Measurements from ENCODE around the gene MOCS1. TPM values are rescaled to one million over a fixed set of nuclear protein-coding genes. Genes with fewer than 3 reads are reported as not detected.
A peak's percentile ranks its signal among the peaks of the same experiment; 100 is the strongest.

MOCS1 gene
- total and polyA plus RNA-seq, 2 experiments from 2014 or later: 17.2 to 28.1 TPM

- H2AFZ ChIP-seq: no peak overlapping the region
- TF ChIP-seq ZNF331 (CRISPR knock-in tag; IDR thresholded peaks at IDR 0.05; ENCODE audit: low read depth) (no peak), EZH2 (IDR thresholded peaks at IDR 0.05; ENCODE audit: low read depth, unreplicated experiment) (no peak), ZNF462 (CRISPR knock-in tag; IDR thresholded peaks at IDR 0.05) (no peak), ETS1 (IDR thresholded peaks at IDR 0.05) (no peak), STAT1 (IDR thresholded peaks at IDR 0.05; ENCODE audit: unreplicated experiment) (no peak), CTCF (conservative IDR thresholded peaks at IDR 0.05; ENCODE audit: low read depth in 2 of 2) (no peak), CREB1 (CRISPR knock-in tag; IDR thresholded peaks at IDR 0.05; ENCODE audit: low read depth) (no peak), NANOG (IDR thresholded peaks at IDR 0.05; ENCODE audit: borderline replicate concordance) (no peak), ZNF114 (CRISPR knock-in tag; IDR thresholded peaks at IDR 0.05) (no peak), EZH2phosphoT487 (IDR thresholded peaks at IDR 0.05; ENCODE audit: unreplicated experiment) (no peak), JUNB (IDR thresholded peaks at IDR 0.05; ENCODE audit: unreplicated experiment) (no peak), POLR2AphosphoS5 (IDR thresholded peaks at IDR 0.05; ENCODE audit: low read depth) (no peak)
- TF ChIP-seq, protein P1, sequence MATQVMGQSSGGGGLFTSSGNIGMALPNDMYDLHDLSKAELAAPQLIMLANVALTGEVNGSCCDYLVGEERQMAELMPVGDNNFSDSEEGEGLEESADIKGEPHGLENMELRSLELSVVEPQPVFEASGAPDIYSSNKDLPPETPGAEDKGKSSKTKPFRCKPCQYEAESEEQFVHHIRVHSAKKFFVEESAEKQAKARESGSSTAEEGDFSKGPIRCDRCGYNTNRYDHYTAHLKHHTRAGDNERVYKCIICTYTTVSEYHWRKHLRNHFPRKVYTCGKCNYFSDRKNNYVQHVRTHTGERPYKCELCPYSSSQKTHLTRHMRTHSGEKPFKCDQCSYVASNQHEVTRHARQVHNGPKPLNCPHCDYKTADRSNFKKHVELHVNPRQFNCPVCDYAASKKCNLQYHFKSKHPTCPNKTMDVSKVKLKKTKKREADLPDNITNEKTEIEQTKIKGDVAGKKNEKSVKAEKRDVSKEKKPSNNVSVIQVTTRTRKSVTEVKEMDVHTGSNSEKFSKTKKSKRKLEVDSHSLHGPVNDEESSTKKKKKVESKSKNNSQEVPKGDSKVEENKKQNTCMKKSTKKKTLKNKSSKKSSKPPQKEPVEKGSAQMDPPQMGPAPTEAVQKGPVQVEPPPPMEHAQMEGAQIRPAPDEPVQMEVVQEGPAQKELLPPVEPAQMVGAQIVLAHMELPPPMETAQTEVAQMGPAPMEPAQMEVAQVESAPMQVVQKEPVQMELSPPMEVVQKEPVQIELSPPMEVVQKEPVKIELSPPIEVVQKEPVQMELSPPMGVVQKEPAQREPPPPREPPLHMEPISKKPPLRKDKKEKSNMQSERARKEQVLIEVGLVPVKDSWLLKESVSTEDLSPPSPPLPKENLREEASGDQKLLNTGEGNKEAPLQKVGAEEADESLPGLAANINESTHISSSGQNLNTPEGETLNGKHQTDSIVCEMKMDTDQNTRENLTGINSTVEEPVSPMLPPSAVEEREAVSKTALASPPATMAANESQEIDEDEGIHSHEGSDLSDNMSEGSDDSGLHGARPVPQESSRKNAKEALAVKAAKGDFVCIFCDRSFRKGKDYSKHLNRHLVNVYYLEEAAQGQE (IDR thresholded peaks at IDR 0.05; ENCODE audit: unreplicated experiment): no peak
- peaks cover 8% of the 10 kb centered on the region for H3K27me3 Mint-ChIP-seq (ENCODE audit: insufficient read depth, low read depth, poor library complexity)
- H4K20me1 ChIP-seq (replicated peaks; ENCODE audit: insufficient read depth): no peaks in the 10 kb centered on the region; the same call in 1 of the 2 replicates
- no peak overlapping the region for H3K27ac ChIP-seq (ENCODE audit: low read depth)
- no peaks in the 10 kb centered on the region for H3K36me3 ChIP-seq (ENCODE audit: insufficient read depth)
- ATAC-seq (no peak), DNase-seq (ENCODE audit: low spot score) (no peak)
- H3K9me3 Mint-ChIP-seq: no peaks in the 10 kb centered on the region
- no peak overlapping the region for H3K4me2 ChIP-seq
- H3K4me3 ChIP-seq: no peak overlapping the region
- H3K36me3 Mint-ChIP-seq (ENCODE audit: low read depth): no peaks in the 10 kb centered on the region; the same call in 2 of the 3 replicates
- peaks cover 8% of the 10 kb centered on the region for H3K4me1 Mint-ChIP-seq
- H3K4me3 Mint-ChIP-seq: no peak overlapping the region
- H3K27me3 ChIP-seq (ENCODE audit: insufficient read depth): no peaks in the 10 kb centered on the region
- no peaks in the 10 kb centered on the region for H3K4me1 ChIP-seq (ENCODE audit: insufficient read depth)
- H3K9me2 ChIP-seq (ENCODE audit: insufficient read depth): peaks cover 13% of the 10 kb centered on the region; the same call in 1 of the 2 replicates
- H3K79me2 ChIP-seq (replicated peaks; ENCODE audit: insufficient read depth): no peaks in the 10 kb centered on the region
- H3K27ac Mint-ChIP-seq: peak overlapping the region; percentile 46; the same call in 1 of the 2 replicates
- H3F3A ChIP-seq (replicated peaks; ENCODE audit: low read depth): no peaks in the 10 kb centered on the region
Observed at GRCh38 chr6:39855356-39855995, 78.8 kb downstream of the MOCS1 start.
